ENCODE data around the gene ZGLP1.

ZGLP1 gene

DNA sequence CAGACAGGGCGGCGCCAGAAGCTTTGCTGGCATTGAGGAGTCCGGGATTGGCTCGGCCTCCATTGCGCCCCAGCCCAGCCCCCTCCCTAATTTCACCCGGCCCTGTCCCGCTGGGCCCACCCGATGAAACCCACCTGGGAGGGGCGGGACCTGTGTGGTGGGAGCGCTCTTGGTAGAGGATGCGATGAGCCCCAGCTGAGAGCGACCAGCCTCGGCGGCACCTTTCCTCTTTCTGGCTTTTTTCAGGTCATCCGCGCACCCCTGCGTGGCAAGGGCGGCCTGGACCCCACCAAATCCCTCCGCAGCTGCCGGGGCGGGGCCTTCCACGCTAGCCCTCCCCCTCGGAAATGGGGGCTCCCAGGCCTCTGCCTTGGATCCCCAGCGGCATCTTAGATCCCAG, at the start of gene ZGLP1:
TSS of gene ZGLP1 (minus strand) at position 393 of the 400 bp plus-strand sequence.
- TF ChIP-seq EZH2 (IDR thresholded peaks at IDR 0.05; ENCODE audit: borderline replicate concordance, low read length): no peak
- TF ChIP-seq, protein P1, sequence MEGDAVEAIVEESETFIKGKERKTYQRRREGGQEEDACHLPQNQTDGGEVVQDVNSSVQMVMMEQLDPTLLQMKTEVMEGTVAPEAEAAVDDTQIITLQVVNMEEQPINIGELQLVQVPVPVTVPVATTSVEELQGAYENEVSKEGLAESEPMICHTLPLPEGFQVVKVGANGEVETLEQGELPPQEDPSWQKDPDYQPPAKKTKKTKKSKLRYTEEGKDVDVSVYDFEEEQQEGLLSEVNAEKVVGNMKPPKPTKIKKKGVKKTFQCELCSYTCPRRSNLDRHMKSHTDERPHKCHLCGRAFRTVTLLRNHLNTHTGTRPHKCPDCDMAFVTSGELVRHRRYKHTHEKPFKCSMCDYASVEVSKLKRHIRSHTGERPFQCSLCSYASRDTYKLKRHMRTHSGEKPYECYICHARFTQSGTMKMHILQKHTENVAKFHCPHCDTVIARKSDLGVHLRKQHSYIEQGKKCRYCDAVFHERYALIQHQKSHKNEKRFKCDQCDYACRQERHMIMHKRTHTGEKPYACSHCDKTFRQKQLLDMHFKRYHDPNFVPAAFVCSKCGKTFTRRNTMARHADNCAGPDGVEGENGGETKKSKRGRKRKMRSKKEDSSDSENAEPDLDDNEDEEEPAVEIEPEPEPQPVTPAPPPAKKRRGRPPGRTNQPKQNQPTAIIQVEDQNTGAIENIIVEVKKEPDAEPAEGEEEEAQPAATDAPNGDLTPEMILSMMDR (IDR thresholded peaks at IDR 0.05; ENCODE audit: low read length): no peak
- H3K9me2 ChIP-seq (ENCODE audit: low read depth, low read length): no peaks in the 10 kb centered on the region

DNA sequence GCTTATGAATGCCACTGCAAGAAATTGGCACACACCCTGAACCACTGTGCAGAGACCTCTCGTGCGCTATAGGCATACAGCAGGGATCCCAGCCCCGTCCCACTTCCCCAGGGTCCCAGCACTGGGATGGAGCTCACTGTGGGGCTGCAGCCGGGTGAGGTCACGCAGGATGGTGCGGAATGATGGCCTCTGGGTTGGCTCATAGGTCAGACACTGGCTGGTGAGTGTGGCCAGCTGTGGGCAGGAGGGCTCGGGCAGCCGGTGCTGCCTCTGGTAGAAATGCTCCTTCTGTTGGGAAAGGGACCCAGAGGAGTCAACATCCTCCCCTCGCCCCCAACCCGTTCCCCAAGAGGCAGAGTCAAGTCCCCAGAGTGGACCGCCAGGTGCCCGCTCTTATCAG, 46.8 kb upstream of the ZGLP1 start:
- Histone ChIP-seq H3K79me2 (ENCODE audit: insufficient read depth, low read length) (no peaks in the 10 kb centered on the region), H3K4me2 (ENCODE audit: low read length) (no peak overlapping the region), H3K27ac (ENCODE audit: low read depth, low read length, poor library complexity, severe bottlenecking) (no peak overlapping the region), H3K4me1 (ENCODE audit: insufficient read depth, low read length, severe bottlenecking) (no peaks in the 10 kb centered on the region), H3K36me3 (ENCODE audit: insufficient read depth, low read length) (peaks cover 69% of the 10 kb centered on the region), H3K9me3 (ENCODE audit: low read length) (no peaks in the 10 kb centered on the region), H3F3A (ENCODE audit: insufficient read depth, low read length) (no peaks in the 10 kb centered on the region), H3K4me3 (ENCODE audit: low read depth, low read length, poor library complexity, severe bottlenecking) (no peak overlapping the region), H3K27me3 (ENCODE audit: insufficient read depth, low read length) (no peaks in the 10 kb centered on the region), H3K9ac (ENCODE audit: low read length) (no peak overlapping the region), H4K20me1 (ENCODE audit: insufficient read depth, low read length) (no peaks in the 10 kb centered on the region), H2AFZ (ENCODE audit: low read length) (no peak overlapping the region), H3K9me2 (ENCODE audit: low read depth, low read length) (no peaks in the 10 kb centered on the region)
- TF ChIP-seq, protein P1 (IDR thresholded peaks at IDR 0.05; ENCODE audit: low read length): no peak
- TF ChIP-seq EZH2 (IDR thresholded peaks at IDR 0.05; ENCODE audit: borderline replicate concordance, low read length): no peak

More for the DNA sequence above, at the start of gene ZGLP1:
- no peak within 1 kb of the TSS for H3K4me3 ChIP-seq (ENCODE audit: low read depth, low read length, poor library complexity, severe bottlenecking)
- no peak within 1 kb of the TSS for H3K4me2 ChIP-seq (ENCODE audit: low read length)
- H2AFZ ChIP-seq (ENCODE audit: low read length): no peak within 1 kb of the TSS
- H3K27ac ChIP-seq (ENCODE audit: low read depth, low read length, poor library complexity, severe bottlenecking): no peak within 1 kb of the TSS
- no peak within 1 kb of the TSS for H3K9ac ChIP-seq (ENCODE audit: low read length)
- H3F3A ChIP-seq (ENCODE audit: insufficient read depth, low read length): no peaks in the 10 kb centered on the region
- H3K36me3 ChIP-seq (ENCODE audit: insufficient read depth, low read length): peaks cover 20% of the 10 kb centered on the region
- no peaks in the 10 kb centered on the region for H3K4me1 ChIP-seq (ENCODE audit: insufficient read depth, low read length, severe bottlenecking)
- H3K79me2 ChIP-seq (ENCODE audit: insufficient read depth, low read length): no peaks in the 10 kb centered on the region
- no peaks in the 10 kb centered on the region for H4K20me1 ChIP-seq (ENCODE audit: insufficient read depth, low read length)
- H3K27me3 ChIP-seq (ENCODE audit: insufficient read depth, low read length): no peaks in the 10 kb centered on the region
- no peaks in the 10 kb centered on the region for H3K9me3 ChIP-seq (ENCODE audit: low read length)

GRCh38 chr19:10353793-10354391, 44.3 kb upstream of the ZGLP1 start:
- H3K9me3 ChIP-seq (ENCODE audit: low read length): no peaks in the 10 kb centered on the region
- no peaks in the 10 kb centered on the region for H4K20me1 ChIP-seq (ENCODE audit: insufficient read depth, low read length)
- no peaks in the 10 kb centered on the region for H3K79me2 ChIP-seq (ENCODE audit: insufficient read depth, low read length)
- H3F3A ChIP-seq (ENCODE audit: insufficient read depth, low read length): no peaks in the 10 kb centered on the region
- TF ChIP-seq EZH2 (IDR thresholded peaks at IDR 0.05; ENCODE audit: borderline replicate concordance, low read length): no peak
- TF ChIP-seq, protein P1 (IDR thresholded peaks at IDR 0.05; ENCODE audit: low read length): no peak
- H3K4me1 ChIP-seq (ENCODE audit: insufficient read depth, low read length, severe bottlenecking): no peaks in the 10 kb centered on the region
- H3K9me2 ChIP-seq (ENCODE audit: low read depth, low read length): no peaks in the 10 kb centered on the region
- no peak overlapping the region for H3K4me3 ChIP-seq (ENCODE audit: low read depth, low read length, poor library complexity, severe bottlenecking)
- peaks cover 73% of the 10 kb centered on the region for H3K36me3 ChIP-seq (ENCODE audit: insufficient read depth, low read length)
- no peaks in the 10 kb centered on the region for H3K27me3 ChIP-seq (ENCODE audit: insufficient read depth, low read length)
- H3K4me2 ChIP-seq (ENCODE audit: low read length): no peak overlapping the region
- no peak overlapping the region for H2AFZ ChIP-seq (ENCODE audit: low read length)
- H3K27ac ChIP-seq (ENCODE audit: low read depth, low read length, poor library complexity, severe bottlenecking): no peak overlapping the region
- H3K9ac ChIP-seq (ENCODE audit: low read length): no peak overlapping the region

Data from OCI-LY1 (cell line).